Inflammatory macrophage (primary cell): Measurements from ENCODE around the gene GGCT.

Experiments
- DNase-seq, 2 donors: peaks; one replicate each; pipeline ENCODE4 v3.0.0-alpha.2; 2020 to 2022

GGCT gene

GRCh38 chr7:30476459-30477145, 28.0 kb downstream of the GGCT start:
- peak; percentile 87 to 93 for DNase-seq

- no peak for DNase-seq
Measured at GRCh38 chr7:30475580-30475979, 29.0 kb downstream of the GGCT start.

- peak in 1 of 2 donors; percentile 30 for DNase-seq
Measured at GRCh38 chr7:30474893-30475292, 29.7 kb downstream of the GGCT start.

- no peak for DNase-seq
Measured at GRCh38 chr7:30474485-30474884, 30.1 kb downstream of the GGCT start.

- DNase-seq, result no peak
Measured at GRCh38 chr7:30473903-30474302, 30.7 kb downstream of the GGCT start.

- no peak for DNase-seq
Measured at GRCh38 chr7:30472784-30473775, 31.5 kb downstream of the GGCT start.

GRCh38 chr7:30472081-30472783, 32.4 kb downstream of the GGCT start:
- DNase-seq, result no peak

- DNase-seq, result no peak
Measured at GRCh38 chr7:30471205-30471604, 33.4 kb downstream of the GGCT start.

GRCh38 chr7:30470771-30471170, 33.9 kb downstream of the GGCT start:
- DNase-seq, result no peak

- no peak for DNase-seq
Measured at GRCh38 chr7:30470163-30470770, 34.4 kb downstream of the GGCT start.

GRCh38 chr7:30469303-30469702, 35.3 kb downstream of the GGCT start:
- DNase-seq, result no peak

- no peak for DNase-seq
Measured at GRCh38 chr7:30468791-30469190, 35.8 kb downstream of the GGCT start.

GRCh38 chr7:30468041-30468440, 36.6 kb downstream of the GGCT start:
- peak in 1 of 2 donors; percentile 45 for DNase-seq

GRCh38 chr7:30467271-30467670, 37.4 kb downstream of the GGCT start:
- no peak for DNase-seq

- DNase-seq, result no peak
Measured at GRCh38 chr7:30466266-30466665, 38.4 kb downstream of the GGCT start.

- DNase-seq, result no peak
Measured at GRCh38 chr7:30465811-30466180, 38.8 kb downstream of the GGCT start.

- peak in 1 of 2 donors; percentile 20 for DNase-seq
Measured at GRCh38 chr7:30465046-30465810, 39.4 kb downstream of the GGCT start.

- DNase-seq, result peak; percentile 54 to 56
Measured at GRCh38 chr7:30464231-30464671, 40.4 kb downstream of the GGCT start.

GRCh38 chr7:30463405-30464145, 41.1 kb downstream of the GGCT start:
- DNase-seq, result peak; percentile 77 to 79

- DNase-seq, result peak; percentile 57 to 80
Measured at GRCh38 chr7:30462179-30462578, 42.5 kb downstream of the GGCT start.

- no peak for DNase-seq
Measured at GRCh38 chr7:30460246-30460633, 44.4 kb downstream of the GGCT start.
